Endodermal cell (in vitro differentiated cells): ENCODE data around the gene TAF10. TPM values are rescaled to one million over a fixed set of nuclear protein-coding genes. Genes with fewer than 3 reads are reported as not detected.

ENCODE experiments used
- DNase-seq: peaks from one replicate; pipeline ENCODE4 v3.0.0-alpha.2; 2017
- H3K27ac ChIP-seq: 2 replicates; pipeline ENCODE4 v1.5.1; 2013; ENCODE audit warnings: mild to moderate bottlenecking, low read depth, low read length, moderate library complexity
- H3K27me3 ChIP-seq: 2 replicates; pipeline ENCODE4 v1.6.1; 2013; ENCODE audit warnings: mild to moderate bottlenecking, low read length, moderate library complexity; ENCODE audit not compliant: insufficient read depth, control insufficient read depth, poor library complexity, severe bottlenecking
- H3K36me3 ChIP-seq: 2 replicates; pipeline ENCODE4 v1.7.0; 2013; ENCODE audit warnings: mild to moderate bottlenecking, low read length, moderate library complexity; ENCODE audit not compliant: control insufficient read depth, insufficient read depth
- H3K4me1 ChIP-seq: one replicate; pipeline ENCODE4 v1.7.0; 2013; ENCODE audit warnings: low read length; ENCODE audit not compliant: control insufficient read depth, insufficient read depth
- H3K4me3 ChIP-seq: 2 replicates; pipeline ENCODE4 v1.5.1; 2013; ENCODE audit warnings: mild to moderate bottlenecking, low read length, moderate library complexity
- H3K9ac ChIP-seq: 2 replicates; pipeline ENCODE4 v1.6.1; 2013; ENCODE audit warnings: mild to moderate bottlenecking, low read length, moderate library complexity; ENCODE audit not compliant: poor library complexity, severe bottlenecking; ENCODE audit errors: extremely low read depth
- H3K9me3 ChIP-seq: 2 replicates; pipeline ENCODE4 v1.6.1; 2013; ENCODE audit warnings: mild to moderate bottlenecking, low read length, moderate library complexity; ENCODE audit not compliant: control insufficient read depth
- H3K27ac Mint-ChIP-seq: 2 replicates; pipeline ENCODE4 v1.8.0; 2020; ENCODE audit warnings: mixed read lengths
- H3K27me3 Mint-ChIP-seq: 2 replicates; pipeline ENCODE4 v1.8.0; 2021; ENCODE audit warnings: mild to moderate bottlenecking, mixed read lengths; ENCODE audit not compliant: insufficient read depth
- H3K36me3 Mint-ChIP-seq: 2 replicates; pipeline ENCODE4 v1.8.0; 2020; ENCODE audit warnings: low read depth, mixed read lengths
- H3K4me1 Mint-ChIP-seq: 2 replicates; pipeline ENCODE4 v1.8.0; 2020; ENCODE audit warnings: mixed read lengths
- H3K4me3 Mint-ChIP-seq: 2 replicates; pipeline ENCODE4 v1.8.0; 2020; ENCODE audit warnings: mild to moderate bottlenecking, moderate library complexity, mixed read lengths
- H3K9me3 Mint-ChIP-seq: 2 replicates; pipeline ENCODE4 v1.8.0; 2020; ENCODE audit warnings: mild to moderate bottlenecking, mixed read lengths
- WGBS, 2 experiments: methylation state at CpG; one replicate each; pipeline versions ENCODE4 v1.1.5 to v1.1.7; 2013; ENCODE audit warnings: missing lambda C conversion rate in 2 of 2, mixed read lengths in 1 of 2; ENCODE audit not compliant: insufficient coverage in 1 of 2, insufficient read length in 1 of 2; 5-methylcytosine and 5-hydroxymethylcytosine counted together
- total RNA-seq, 2 donors: library from RNA; stranded (reverse); fragmentation: NEBNext Ultra II Directional in 1 of 2; extraction: Animal tissue kit (Norgen Biotek cat#: 25700) in 1 of 2; gene quantifications; 2 replicates in 1 of 2; 3 replicates in 1 of 2; pipeline ENCODE4 v1.2.1, GENCODE V29; 2021
- TF ChIP-seq, protein P1 (sequence below): fragments of 200-600 bp; sonication (generic); conservative IDR thresholded peaks from 2 replicates; pipeline ENCODE4 v1.5.0; 2021; ENCODE audit warnings: antibody characterized with exemption, mild to moderate bottlenecking

Gene TAF10
- total RNA-seq, 2 donors from 2014 or later: 168 to 202 TPM

DNA sequence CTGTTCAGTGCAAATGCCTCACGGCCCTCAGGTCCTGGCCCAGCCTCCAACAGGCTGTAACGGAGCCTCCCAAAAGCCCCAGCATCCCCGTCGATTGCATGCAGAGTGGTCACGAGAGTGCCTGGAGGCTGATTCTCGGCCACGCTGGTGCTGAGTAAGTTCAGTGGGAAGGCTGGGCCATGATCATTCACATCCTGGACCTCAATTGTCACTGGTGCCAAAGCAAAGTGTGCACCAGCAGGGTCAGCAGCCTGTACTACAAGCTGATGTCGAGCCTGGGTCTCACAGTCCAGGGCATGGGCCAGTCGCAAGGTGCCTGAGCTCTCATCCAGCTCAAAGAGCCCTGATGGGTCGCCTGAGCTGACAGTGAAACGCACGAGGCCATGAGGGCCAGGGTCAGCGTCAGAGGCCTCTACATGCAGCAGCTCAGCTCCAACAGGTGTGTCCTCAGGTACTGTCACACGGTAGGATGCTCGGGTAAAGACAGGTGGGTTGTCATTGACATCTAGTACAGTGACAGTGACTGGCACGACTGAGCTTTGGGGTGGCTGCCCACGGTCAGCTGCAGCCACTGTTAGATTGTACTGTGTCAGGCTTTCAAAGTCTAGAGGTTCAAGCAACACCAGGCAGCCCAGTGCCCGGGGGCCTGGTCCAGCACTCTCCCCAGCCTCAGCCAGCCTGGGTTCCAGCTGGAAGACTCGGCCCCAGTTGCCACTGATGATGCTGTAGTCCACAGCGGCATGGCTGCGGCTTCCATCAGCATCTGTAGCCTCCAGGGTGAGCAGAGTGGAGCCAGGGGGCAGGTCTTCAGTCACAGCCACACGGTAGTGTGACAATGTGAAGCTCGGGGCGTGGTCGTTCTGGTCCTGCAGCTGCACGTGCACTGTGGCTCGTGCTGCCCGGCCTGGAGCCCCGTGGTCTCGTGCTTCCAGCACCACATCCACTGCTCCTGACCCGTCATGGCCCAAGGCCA is 11.7 kb upstream of the TAF10 start:
- Histone ChIP-seq H3K27ac (no peak overlapping the region), H3K4me1 (peaks cover 7% of the 10 kb centered on the region), H3K4me3 (no peak overlapping the region), H3K9ac (no peak overlapping the region), H3K27me3 (no peaks in the 10 kb centered on the region), H3K36me3 (peaks cover 36% of the 10 kb centered on the region), H3K9me3 (no peaks in the 10 kb centered on the region)
- Mint-ChIP-seq H3K4me3 (no peak overlapping the region), H3K27me3 (peaks cover 6% of the 10 kb centered on the region), H3K36me3 (peaks cover 12% of the 10 kb centered on the region), H3K9me3 (no peaks in the 10 kb centered on the region), H3K4me1 (no peaks in the 10 kb centered on the region), H3K27ac (no peak overlapping the region)
- WGBS, 2 experiments: 92 to 95% methylated on average over 25 to 31 of the region's 31 CpGs
- TF ChIP-seq, protein P1, sequence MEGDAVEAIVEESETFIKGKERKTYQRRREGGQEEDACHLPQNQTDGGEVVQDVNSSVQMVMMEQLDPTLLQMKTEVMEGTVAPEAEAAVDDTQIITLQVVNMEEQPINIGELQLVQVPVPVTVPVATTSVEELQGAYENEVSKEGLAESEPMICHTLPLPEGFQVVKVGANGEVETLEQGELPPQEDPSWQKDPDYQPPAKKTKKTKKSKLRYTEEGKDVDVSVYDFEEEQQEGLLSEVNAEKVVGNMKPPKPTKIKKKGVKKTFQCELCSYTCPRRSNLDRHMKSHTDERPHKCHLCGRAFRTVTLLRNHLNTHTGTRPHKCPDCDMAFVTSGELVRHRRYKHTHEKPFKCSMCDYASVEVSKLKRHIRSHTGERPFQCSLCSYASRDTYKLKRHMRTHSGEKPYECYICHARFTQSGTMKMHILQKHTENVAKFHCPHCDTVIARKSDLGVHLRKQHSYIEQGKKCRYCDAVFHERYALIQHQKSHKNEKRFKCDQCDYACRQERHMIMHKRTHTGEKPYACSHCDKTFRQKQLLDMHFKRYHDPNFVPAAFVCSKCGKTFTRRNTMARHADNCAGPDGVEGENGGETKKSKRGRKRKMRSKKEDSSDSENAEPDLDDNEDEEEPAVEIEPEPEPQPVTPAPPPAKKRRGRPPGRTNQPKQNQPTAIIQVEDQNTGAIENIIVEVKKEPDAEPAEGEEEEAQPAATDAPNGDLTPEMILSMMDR: no peak
- no peak for DNase-seq

DNA sequence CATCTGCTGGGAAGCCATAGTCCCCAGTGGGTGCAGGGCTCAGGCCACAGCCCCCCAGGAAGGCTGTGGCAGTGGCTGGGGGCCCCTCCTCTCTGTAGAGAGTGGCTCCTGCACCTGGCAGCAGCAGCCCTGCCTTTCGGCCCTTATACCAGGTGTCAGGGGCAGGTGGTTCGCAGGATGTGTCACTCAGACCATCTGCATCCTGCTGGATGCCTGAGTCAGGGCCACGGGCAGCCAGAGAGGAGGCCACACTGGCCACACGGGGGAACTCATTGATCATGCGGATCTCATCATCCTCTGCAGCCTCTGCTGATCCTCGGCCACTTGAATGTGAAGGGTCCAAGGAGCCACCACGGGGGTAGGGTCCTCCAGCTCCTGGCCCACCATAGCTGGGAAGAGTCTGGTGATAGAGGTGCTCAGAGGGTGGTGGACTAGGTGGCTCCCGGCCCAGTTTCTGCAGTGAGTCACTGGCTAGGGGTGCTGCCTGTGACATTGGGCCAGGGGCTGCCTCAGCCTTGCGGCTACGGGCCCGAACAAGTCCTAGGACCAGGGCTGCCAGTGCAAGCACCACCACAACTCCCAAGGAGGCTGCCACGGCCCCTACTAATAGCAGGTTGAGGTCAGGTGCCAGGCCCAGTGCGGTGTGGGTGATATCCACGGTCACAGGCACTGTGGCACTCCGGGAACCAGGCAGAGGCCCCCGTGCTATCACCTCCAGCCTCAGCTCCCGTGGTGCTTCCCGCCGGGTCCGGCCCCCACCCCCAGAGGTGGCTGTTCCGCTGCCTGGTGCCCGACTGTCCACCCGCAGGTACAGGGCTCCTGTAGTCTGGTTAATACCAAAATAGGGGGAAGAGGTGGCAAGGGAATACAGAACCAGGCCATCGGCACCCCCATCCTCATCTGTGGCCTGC is 10.5 kb upstream of the TAF10 start:
- no peaks in the 10 kb centered on the region for H3K27me3 Mint-ChIP-seq
- H3K9me3 Mint-ChIP-seq: no peaks in the 10 kb centered on the region
- Histone ChIP-seq H3K27me3 (no peaks in the 10 kb centered on the region), H3K9me3 (no peaks in the 10 kb centered on the region), H3K4me1 (peaks cover 7% of the 10 kb centered on the region), H3K36me3 (peaks cover 26% of the 10 kb centered on the region), H3K9ac (no peak overlapping the region), H3K27ac (no peak overlapping the region), H3K4me3 (no peak overlapping the region)
- H3K27ac Mint-ChIP-seq: no peak overlapping the region
- TF ChIP-seq, protein P1: no peak
- no peaks in the 10 kb centered on the region for H3K4me1 Mint-ChIP-seq
- peaks cover 12% of the 10 kb centered on the region for H3K36me3 Mint-ChIP-seq
- no peak for DNase-seq
- WGBS, 2 experiments: 93% methylated on average over 22 to 24 of the region's 24 CpGs
- H3K4me3 Mint-ChIP-seq: no peak overlapping the region

DNA sequence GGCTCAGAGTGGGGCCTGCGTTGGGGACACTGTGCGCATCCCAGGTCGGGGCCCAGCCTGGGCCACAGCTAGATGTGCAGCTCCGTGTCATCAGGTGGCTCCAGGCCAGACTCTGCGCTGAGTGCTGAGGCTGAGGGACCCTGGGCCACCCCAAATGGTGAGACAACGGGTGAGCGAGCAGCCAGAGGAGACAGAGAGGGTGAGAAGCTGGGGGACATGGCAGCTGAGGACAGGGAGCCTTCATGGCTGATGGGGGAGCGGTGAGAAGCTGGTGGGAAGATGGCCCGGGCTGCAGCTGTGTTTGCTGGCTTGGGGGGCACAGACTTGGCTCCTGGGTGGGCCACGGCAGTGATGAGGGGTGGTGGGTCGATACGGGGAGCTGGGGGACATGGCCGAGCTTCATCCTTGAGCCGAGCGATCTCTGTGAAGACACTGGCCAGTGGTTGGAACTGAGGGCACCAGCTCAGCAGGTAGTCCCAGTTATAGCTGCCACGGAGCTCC is 9.7 kb upstream of the TAF10 start:
- Histone ChIP-seq H3K9ac (no peak overlapping the region), H3K4me1 (peaks cover 7% of the 10 kb centered on the region), H3K27me3 (no peaks in the 10 kb centered on the region), H3K4me3 (no peak overlapping the region), H3K9me3 (no peaks in the 10 kb centered on the region), H3K36me3 (peaks cover 19% of the 10 kb centered on the region), H3K27ac (no peak overlapping the region)
- TF ChIP-seq, protein P1: no peak
- WGBS, 2 experiments: 90 to 91% methylated on average over 6 to 16 of the region's 16 CpGs
- Mint-ChIP-seq H3K27me3 (no peaks in the 10 kb centered on the region), H3K36me3 (peaks cover 8% of the 10 kb centered on the region), H3K9me3 (no peaks in the 10 kb centered on the region), H3K27ac (peak overlapping the region; percentile 48), H3K4me3 (no peak overlapping the region), H3K4me1 (no peaks in the 10 kb centered on the region)
- no peak for DNase-seq
